H1 (cell line): ENCODE results near the gene NFE2L2. TPM values are rescaled to one million over a fixed set of nuclear protein-coding genes. Genes with fewer than 3 reads are reported as not detected.
A peak's percentile ranks its signal among the peaks of the same experiment; 100 is the strongest.

Experiments used
- CTCF ChIA-PET: fragments of 300-600 bp; sonication (Branson Sonifier 250); formaldehyde crosslinking; loops from one replicate; lab custom pipeline; 2021; ENCODE audit not compliant: partially characterized antibody; lab: Charles Lee
- POLR2A ChIA-PET: fragments of 300-600 bp; sonication (Branson Sonifier 250); formaldehyde crosslinking; loops from one replicate; lab custom pipeline; 2021; ENCODE audit warnings: inconsistent platforms; ENCODE audit not compliant: partially characterized antibody; lab: Charles Lee
- DNase-seq, 2 experiments: peaks; one replicate each; pipeline versions ENCODE4 v3.0.0 to v3.0.0-alpha.2; 2010 to 2022; ENCODE audit warnings: low spot score in 2 of 2, low read depth in 1 of 2, mixed read lengths in 1 of 2
- FAIRE-seq: peaks from 2 replicates; lab custom pipeline; 2011; peaks lifted over from hg19 to GRCh38; lab: Jason Lieb, UNC
- H2AFZ ChIP-seq: 2 replicates; pipeline ENCODE4 v1.8.1; 2012; ENCODE audit warnings: low read length, inconsistent platforms
- H2AK5ac ChIP-seq: 2 replicates; pipeline ENCODE4 v1.6.1; 2013; ENCODE audit warnings: low read depth, low read length
- H2BK120ac ChIP-seq: replicated peaks from 2 replicates; pipeline ENCODE3; 2013; ENCODE audit warnings: low read depth, low read length, inconsistent platforms
- H2BK12ac ChIP-seq: 2 replicates; pipeline ENCODE4 v1.6.1; 2013; ENCODE audit warnings: low read depth, low read length
- H2BK15ac ChIP-seq: 2 replicates; pipeline ENCODE4 v1.6.1; 2013; ENCODE audit warnings: low read length
- H2BK20ac ChIP-seq: 2 replicates; pipeline ENCODE4 v1.6.1; 2013; ENCODE audit warnings: low read length
- H2BK5ac ChIP-seq: 2 replicates; pipeline ENCODE4 v1.6.1; 2013; ENCODE audit warnings: low read depth, low read length
- H3K14ac ChIP-seq: 2 replicates; pipeline ENCODE4 v1.6.1; 2013; ENCODE audit warnings: inconsistent platforms; ENCODE audit not compliant: insufficient read length
- H3K18ac ChIP-seq: 2 replicates; pipeline ENCODE4 v1.6.1; 2013; ENCODE audit warnings: low read length; ENCODE audit errors: extremely low read depth
- H3K23ac ChIP-seq: 2 replicates; pipeline ENCODE4 v1.6.1; 2013; ENCODE audit warnings: inconsistent platforms; ENCODE audit not compliant: insufficient read length
- H3K23me2 ChIP-seq: 2 replicates; pipeline ENCODE4 v1.6.1; 2013; ENCODE audit warnings: low read depth, low read length
- H3K27ac ChIP-seq: 2 replicates; pipeline ENCODE4 v1.6.1; 2011; ENCODE audit warnings: low read depth, low read length, inconsistent platforms
- H3K27me3 ChIP-seq, 4 experiments: replicated peaks in 1 of 4; 1 replicate in 1 of 4; 2 replicates in 3 of 4; pipeline versions ENCODE4 v1.6.1 to v1.8.1; 2011 to 2013; ENCODE audit warnings: low read length in 3 of 4, mild to moderate bottlenecking in 3 of 4, inconsistent platforms in 2 of 4, mixed read lengths in 2 of 4, moderate library complexity in 1 of 4; ENCODE audit not compliant: control insufficient read depth in 3 of 4, insufficient read depth in 3 of 4; ENCODE audit errors: extremely low read depth in 1 of 4
- H3K36me3 ChIP-seq, 4 experiments: 2 replicates each; pipeline versions ENCODE4 v1.6.1 to v1.8.1; 2011 to 2013; ENCODE audit warnings: mild to moderate bottlenecking in 4 of 4, low read length in 3 of 4, moderate library complexity in 2 of 4, control low read depth in 1 of 4, inconsistent platforms in 1 of 4; ENCODE audit not compliant: insufficient read depth in 4 of 4, control insufficient read depth in 2 of 4
- H3K4ac ChIP-seq: replicated peaks from 2 replicates; pipeline ENCODE3; 2013; ENCODE audit warnings: low read length, low read depth, mixed read lengths, inconsistent platforms; ENCODE audit not compliant: insufficient read length
- H3K4me1 ChIP-seq, 4 experiments: replicated peaks in 1 of 4; 1 replicate in 1 of 4; 2 replicates in 3 of 4; pipeline versions ENCODE4 v1.6.1 to v1.8.1; 2011 to 2013; ENCODE audit warnings: low read length in 3 of 4, inconsistent platforms in 2 of 4, mixed read lengths in 1 of 4; ENCODE audit not compliant: insufficient read depth in 4 of 4, control insufficient read depth in 3 of 4
- H3K4me2 ChIP-seq, 2 experiments: 2 replicates each; pipeline versions ENCODE4 v1.6.1 to v1.8.1; 2011 to 2013; ENCODE audit warnings: low read depth in 2 of 2, low read length in 2 of 2, control low read depth in 1 of 2, inconsistent platforms in 1 of 2, mild to moderate bottlenecking in 1 of 2; ENCODE audit not compliant: insufficient read depth in 1 of 2
- H3K4me3 ChIP-seq, 4 experiments: fragments of 200-600, 300-600 bp in 1 of 4; sonication (generic), shearing (Covaris generic), sonication (Bioruptor Twin) in 1 of 4; 2 replicates each; pipeline versions ENCODE4 v1.5.1 to v1.8.1; 2011 to 2016; ENCODE audit warnings: low read length in 4 of 4, low read depth in 3 of 4, control low read depth in 2 of 4, inconsistent platforms in 2 of 4, mild to moderate bottlenecking in 2 of 4, mixed read lengths in 1 of 4, moderate library complexity in 1 of 4; ENCODE audit not compliant: insufficient read depth in 2 of 4; ENCODE audit errors: extremely low read depth in 1 of 4
- H3K56ac ChIP-seq: replicated peaks from 2 replicates; pipeline ENCODE3; 2013; ENCODE audit warnings: low read depth, mild to moderate bottlenecking, mixed read lengths, low read length, inconsistent platforms; ENCODE audit not compliant: insufficient read length
- H3K79me1 ChIP-seq: 2 replicates; pipeline ENCODE4 v1.6.1; 2013; ENCODE audit warnings: low read depth, low read length, control low read depth
- H3K79me2 ChIP-seq, 2 experiments: 2 replicates each; pipeline versions ENCODE4 v1.6.1 to v1.8.1; 2012 to 2013; ENCODE audit warnings: low read length in 2 of 2, mild to moderate bottlenecking in 2 of 2, inconsistent platforms in 1 of 2; ENCODE audit not compliant: insufficient read depth in 2 of 2, control insufficient read depth in 1 of 2
- H3K9ac ChIP-seq, 4 experiments: replicated peaks in 1 of 4; 1 replicate in 1 of 4; 2 replicates in 3 of 4; pipeline versions ENCODE4 v1.6.1 to v1.8.1; 2011 to 2013; ENCODE audit warnings: low read depth in 3 of 4, low read length in 3 of 4, control low read depth in 2 of 4, mild to moderate bottlenecking in 2 of 4, moderate library complexity in 2 of 4, inconsistent platforms in 1 of 4; ENCODE audit errors: extremely low read depth in 1 of 4
- H3K9me3 ChIP-seq, 2 experiments: 2 replicates each; pipeline versions ENCODE4 v1.6.1 to v1.8.1; 2012 to 2013; ENCODE audit warnings: mild to moderate bottlenecking in 2 of 2, moderate library complexity in 2 of 2, control low read depth in 1 of 2, inconsistent platforms in 1 of 2, low read depth in 1 of 2, low read length in 1 of 2, mixed read lengths in 1 of 2; ENCODE audit not compliant: insufficient read depth in 2 of 2
- H4K20me1 ChIP-seq, 2 experiments: replicated peaks in 1 of 2; 2 replicates each; pipeline versions ENCODE3 to v1.8.1; 2011 to 2013; ENCODE audit warnings: inconsistent platforms in 2 of 2, low read length in 2 of 2, mild to moderate bottlenecking in 1 of 2; ENCODE audit not compliant: insufficient read depth in 2 of 2, control insufficient read depth in 1 of 2
- H4K5ac ChIP-seq: 2 replicates; pipeline ENCODE4 v1.6.1; 2013; ENCODE audit warnings: low read length, low read depth, mixed read lengths, inconsistent platforms; ENCODE audit not compliant: insufficient read length
- H4K8ac ChIP-seq: 2 replicates; pipeline ENCODE4 v1.8.0; 2013; ENCODE audit warnings: mild to moderate bottlenecking, moderate library complexity, low read length, inconsistent platforms; ENCODE audit not compliant: insufficient read depth; ENCODE audit errors: extremely low read depth
- H4K91ac ChIP-seq: replicated peaks from 2 replicates; pipeline ENCODE3; 2013; ENCODE audit warnings: low read length, mixed read lengths, inconsistent platforms; ENCODE audit not compliant: insufficient read length
- ATF3 ChIP-seq: IDR thresholded peaks from 2 replicates; pipeline ENCODE4 v1.6.1; 2011; ENCODE audit warnings: low read depth, mild to moderate bottlenecking, low read length; ENCODE audit not compliant: insufficient read depth
- CBX8 ChIP-seq: fragments of 300-800, 300-1000 bp; sonication (generic); IDR thresholded peaks from 2 replicates; pipeline ENCODE4 v1.7.1; 2016; ENCODE audit warnings: low read depth, low read length, borderline replicate concordance
- CHD1 ChIP-seq: IDR thresholded peaks from 2 replicates; pipeline ENCODE4 v1.6.1; 2012; ENCODE audit warnings: low read depth, low read length, improper control_type of control experiment
- CHD2 ChIP-seq: IDR thresholded peaks from 2 replicates; pipeline ENCODE4 v1.6.1; 2012; ENCODE audit warnings: low read length, improper control_type of control experiment
- KDM5A ChIP-seq: fragments of 200-600 bp; IDR thresholded peaks from 2 replicates; pipeline ENCODE4 v1.7.1; 2012; ENCODE audit warnings: mild to moderate bottlenecking, low read length, inconsistent platforms, mixed read lengths
- MAX ChIP-seq: IDR thresholded peaks from 2 replicates; pipeline ENCODE4 v1.6.1; 2012; ENCODE audit warnings: inconsistent platforms
- NRF1 ChIP-seq: IDR thresholded peaks from 2 replicates; pipeline ENCODE4 v1.6.1; 2011; ENCODE audit warnings: mild to moderate bottlenecking, low read depth, low read length, improper control_type of control experiment
- WGBS, 2 experiments: shearing (Covaris generic) in 1 of 2; methylation state at CpG; one replicate each; pipeline versions ENCODE4 v1.1.6 to v1.1.7; 2013 to 2015; ENCODE audit warnings: low lambda C conversion rate in 2 of 2, mixed read lengths in 2 of 2, inconsistent platforms in 1 of 2, low coverage in 1 of 2, missing lambda C conversion rate in 1 of 2; ENCODE audit not compliant: insufficient replicate concordance in 2 of 2, insufficient coverage in 1 of 2, insufficient read length in 1 of 2; ENCODE audit errors: extremely low coverage in 1 of 2, missing lambda C conversion rate in 1 of 2; 5-methylcytosine and 5-hydroxymethylcytosine counted together
- polyA plus RNA-seq, 7 experiments: library from polyadenylated mRNA; depleted of rRNA in 3 of 7; stranded (reverse) in 5 of 7; unstranded in 2 of 7; fragments of >200 nt in 5 of 7; fragments of 200-250 nt in 2 of 7; gene quantifications; 1 replicate in 5 of 7; 2 replicates in 1 of 7; 4 replicates in 1 of 7; pipeline versions ENCODE4 v1.2.1 to v1.2.3, GENCODE V29; 2011 to 2013; ENCODE audit warnings: missing spikeins in 2 of 7, mixed read lengths in 2 of 7
- total RNA-seq: library from RNA; stranded (reverse); fragmentation: NEBNext Ultra II Directional; extraction: Animal tissue kit (Norgen Biotek cat#: 25700); gene quantifications from 2 replicates; pipeline ENCODE4 v1.2.1, GENCODE V29; 2021

The NFE2L2 gene
- total and polyA plus RNA-seq, 2 of the 8 experiments (the other 6 are each of a cell fraction or from before 2014, with no cell fraction given): 33.2 to 34.5 TPM

- H3K18ac ChIP-seq: peak overlapping the region; percentile 17; the same call in 1 of the 2 replicates
- H2BK20ac ChIP-seq: no peak overlapping the region
- WGBS, 2 experiments: 32% methylated on average over 6 of the region's 6 CpGs; no CpG with 5 or more reads in 1 of the 2 experiments
- ChIA-PET CTCF (interaction anchor here (0.7 to 1.0 kb wide), 3 partner anchors 16 to 73 kb away, joined by 3 to 5 read pairs (median 4); no protein-coding TSS in a partner anchor), POLR2A (interaction anchor here (0.7 to 5.0 kb wide), 20 partner anchors 11 to 128 kb away, joined by 3 to 128 read pairs (median 5); partner anchors contain the start of gene NFE2L2)
- H2BK5ac ChIP-seq: peak overlapping the region; percentile 64; the same call in 1 of the 2 replicates
- no peak overlapping the region for H2BK15ac ChIP-seq
- H3K4me2 ChIP-seq: peak overlapping the region; percentile 86 to 88
- H3K9ac ChIP-seq: peak overlapping the region; percentile 82 to 99 (median 96)
- peaks cover 2 to 5% (median 5%) of the 10 kb centered on the region in 4 experiments; a peak in 5 of 7 replicates for H3K4me1 ChIP-seq
- peak overlapping the region; percentile 18 for H2BK120ac ChIP-seq
- peak overlapping the region; percentile 75 for H4K5ac ChIP-seq
- no peak for DNase-seq
- no peaks in the 10 kb centered on the region for H3K79me1 ChIP-seq
- no peak overlapping the region for H3K4ac ChIP-seq
- H4K91ac ChIP-seq: peak overlapping the region; percentile 91
- H3K27ac ChIP-seq: peak overlapping the region; percentile 97
- H3K23ac ChIP-seq: no peak overlapping the region
- peak overlapping the region; percentile 98; the same call in 1 of the 2 replicates for H4K8ac ChIP-seq
- no peak overlapping the region for H2AFZ ChIP-seq
- TF ChIP-seq KDM5A (no peak), CHD2 (no peak), NRF1 (no peak), MAX (no peak), CHD1 (peak; percentile 49; the same call in 1 of the 2 replicates), CBX8 (no peak), ATF3 (no peak)
- 0 out of 2 replicates have a peak overlapping the region, but pooled peaks have one; percentile 1 for H2AK5ac ChIP-seq
- H3K27me3 ChIP-seq: no peaks in the 10 kb centered on the region
- peaks cover 10% of the 10 kb centered on the region in 2 experiments for H4K20me1 ChIP-seq
- no peak overlapping the region for H3K14ac ChIP-seq
- H3K4me3 ChIP-seq: peak overlapping the region; percentile 60 to 91 (median 70)
- peak overlapping the region; percentile 34 for H3K56ac ChIP-seq
- no peaks in the 10 kb centered on the region; the same call in none of the 2 replicates for H3K23me2 ChIP-seq
- H3K9me3 ChIP-seq: no peaks in the 10 kb centered on the region
- peaks cover 10 to 54% of the 10 kb centered on the region in 2 experiments for H3K79me2 ChIP-seq
- H3K36me3 ChIP-seq: peaks cover 11 to 20% (median 16%) of the 10 kb centered on the region in 4 experiments
- peak overlapping the region; percentile 19; the same call in 1 of the 2 replicates for H2BK12ac ChIP-seq
- FAIRE-seq: no peak
Measured at GRCh38 chr2:177211576-177212105, 52.9 kb downstream of the NFE2L2 start.
